Measurements from ENCODE around the gene TSHZ1. TPM values are rescaled to one million over a fixed set of nuclear protein-coding genes. Genes with fewer than 3 reads are reported as not detected.

The TSHZ1 gene
- polyA plus RNA-seq, 1 donor from 2014 or later: 1.1 TPM

DNA sequence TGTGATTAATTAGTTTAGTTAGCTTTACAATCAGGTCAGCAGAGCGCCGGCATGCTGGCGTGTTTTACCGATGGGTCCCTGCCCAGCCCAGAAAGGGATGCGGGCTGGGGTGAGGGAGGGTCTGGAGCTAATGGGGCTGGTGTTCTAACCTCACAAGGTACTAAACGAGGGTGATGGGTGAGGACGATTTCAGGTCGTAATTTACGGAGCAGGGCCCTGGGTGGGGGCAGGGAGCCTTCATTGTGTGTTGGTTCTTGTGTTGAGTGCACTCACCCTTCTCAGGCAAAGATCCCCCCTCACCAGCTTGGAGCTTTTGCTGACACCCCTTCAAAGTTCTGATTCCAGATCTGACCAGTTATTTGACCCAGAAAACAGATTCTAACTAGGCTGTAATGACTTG lies 41.2 kb upstream of the TSHZ1 start:
- no peaks in the 10 kb centered on the region for H3K9me3 ChIP-seq (ENCODE audit: low read length)
- H4K20me1 ChIP-seq (ENCODE audit: insufficient read depth): no peaks in the 10 kb centered on the region
- H3K36me3 ChIP-seq (ENCODE audit: insufficient read depth, low read length): no peaks in the 10 kb centered on the region
- no peak overlapping the region for H3K4me3 ChIP-seq (ENCODE audit: low read length)
- H2AFZ ChIP-seq (ENCODE audit: low read depth, low read length): no peak overlapping the region
- H3K27me3 ChIP-seq (ENCODE audit: insufficient read depth, low read depth, low read length): no peaks in the 10 kb centered on the region
- no peaks in the 10 kb centered on the region for H3K79me2 ChIP-seq (replicated peaks; ENCODE audit: insufficient read depth, low read length)
- no peaks in the 10 kb centered on the region for H3K9me2 ChIP-seq (ENCODE audit: insufficient read depth, low read length)
- no peaks in the 10 kb centered on the region for H3F3A ChIP-seq (ENCODE audit: insufficient read depth, low read length, poor library complexity, severe bottlenecking)
- H3K4me2 ChIP-seq (ENCODE audit: low read length): no peak overlapping the region
- no peak overlapping the region for H3K27ac ChIP-seq (ENCODE audit: low read length)
- H3K9ac ChIP-seq (ENCODE audit: low read length): no peak overlapping the region
- no peak for TF ChIP-seq SMC3 (conservative IDR thresholded peaks at IDR 0.05; ENCODE audit: poor library complexity)
- no peak for TF ChIP-seq EZH2 (IDR thresholded peaks at IDR 0.05; ENCODE audit: borderline replicate concordance, insufficient read depth, low read length, poor library complexity, severe bottlenecking)
- no peak for TF ChIP-seq EP300 (conservative IDR thresholded peaks at IDR 0.05; ENCODE audit: poor library complexity, severe bottlenecking)
- TF ChIP-seq REST (IDR thresholded peaks at IDR 0.05; ENCODE audit: borderline replicate concordance): no peak
- TF ChIP-seq, protein P1, sequence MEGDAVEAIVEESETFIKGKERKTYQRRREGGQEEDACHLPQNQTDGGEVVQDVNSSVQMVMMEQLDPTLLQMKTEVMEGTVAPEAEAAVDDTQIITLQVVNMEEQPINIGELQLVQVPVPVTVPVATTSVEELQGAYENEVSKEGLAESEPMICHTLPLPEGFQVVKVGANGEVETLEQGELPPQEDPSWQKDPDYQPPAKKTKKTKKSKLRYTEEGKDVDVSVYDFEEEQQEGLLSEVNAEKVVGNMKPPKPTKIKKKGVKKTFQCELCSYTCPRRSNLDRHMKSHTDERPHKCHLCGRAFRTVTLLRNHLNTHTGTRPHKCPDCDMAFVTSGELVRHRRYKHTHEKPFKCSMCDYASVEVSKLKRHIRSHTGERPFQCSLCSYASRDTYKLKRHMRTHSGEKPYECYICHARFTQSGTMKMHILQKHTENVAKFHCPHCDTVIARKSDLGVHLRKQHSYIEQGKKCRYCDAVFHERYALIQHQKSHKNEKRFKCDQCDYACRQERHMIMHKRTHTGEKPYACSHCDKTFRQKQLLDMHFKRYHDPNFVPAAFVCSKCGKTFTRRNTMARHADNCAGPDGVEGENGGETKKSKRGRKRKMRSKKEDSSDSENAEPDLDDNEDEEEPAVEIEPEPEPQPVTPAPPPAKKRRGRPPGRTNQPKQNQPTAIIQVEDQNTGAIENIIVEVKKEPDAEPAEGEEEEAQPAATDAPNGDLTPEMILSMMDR (IDR thresholded peaks at IDR 0.05; ENCODE audit: poor library complexity, severe bottlenecking): no peak
- no peak for TF ChIP-seq MXI1 (conservative IDR thresholded peaks at IDR 0.05; ENCODE audit: poor library complexity, severe bottlenecking)
- TF ChIP-seq POLR2AphosphoS5 (IDR thresholded peaks at IDR 0.05): no peak
- TF ChIP-seq TAF1 (IDR thresholded peaks at IDR 0.05; ENCODE audit: low read depth): no peak
- no peak for TF ChIP-seq RAD21 (conservative IDR thresholded peaks at IDR 0.05)

DNA sequence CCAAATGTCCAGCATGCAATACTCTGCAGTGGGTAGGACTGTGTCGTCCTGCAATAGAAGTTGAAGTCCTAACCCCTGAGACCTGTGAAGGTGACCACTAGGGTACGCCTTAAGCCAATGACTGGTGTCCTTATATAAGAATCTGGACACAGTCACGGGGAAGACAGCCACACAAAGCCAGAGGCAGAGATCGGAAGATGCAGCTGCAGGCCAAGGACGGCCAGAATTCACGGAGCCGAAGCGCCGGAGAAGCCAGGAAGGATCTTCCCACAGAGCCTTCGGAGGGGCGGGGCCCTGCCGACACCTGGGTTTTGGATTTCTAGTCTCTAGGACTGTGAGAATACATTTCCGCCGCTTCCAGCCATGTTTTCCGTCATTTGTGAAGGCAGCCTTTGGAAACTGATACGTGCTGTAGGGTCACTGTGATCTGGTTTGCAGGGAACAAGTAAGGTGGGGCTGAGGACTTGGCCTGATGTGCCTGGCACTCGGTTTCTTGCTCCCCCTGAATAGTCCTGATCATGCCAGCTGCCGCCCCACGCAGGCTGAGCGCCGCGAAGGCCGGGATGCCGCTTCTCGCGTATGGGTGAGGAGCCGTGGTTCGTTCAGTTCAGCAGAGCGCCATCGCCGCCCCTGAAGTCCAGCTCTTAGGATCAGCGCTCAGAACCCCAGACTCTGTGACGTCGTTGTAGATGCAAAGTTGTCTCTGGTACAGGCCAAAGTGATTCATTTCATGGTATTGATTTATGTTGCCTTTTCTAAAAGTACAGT lies 40.4 kb upstream of the TSHZ1 start:
- no peak overlapping the region for H2AFZ ChIP-seq (ENCODE audit: low read depth, low read length)
- H3K9me3 ChIP-seq (ENCODE audit: low read length): no peaks in the 10 kb centered on the region
- H3K27me3 ChIP-seq (ENCODE audit: insufficient read depth, low read depth, low read length): no peaks in the 10 kb centered on the region
- H3K36me3 ChIP-seq (ENCODE audit: insufficient read depth, low read length): no peaks in the 10 kb centered on the region
- no peak overlapping the region for H3K4me3 ChIP-seq (ENCODE audit: low read length)
- H3K9me2 ChIP-seq (ENCODE audit: insufficient read depth, low read length): no peaks in the 10 kb centered on the region
- TF ChIP-seq MXI1 (conservative IDR thresholded peaks at IDR 0.05; ENCODE audit: poor library complexity, severe bottlenecking): no peak
- no peaks in the 10 kb centered on the region for H4K20me1 ChIP-seq (ENCODE audit: insufficient read depth)
- no peak overlapping the region for H3K27ac ChIP-seq (ENCODE audit: low read length)
- H3K9ac ChIP-seq (ENCODE audit: low read length): no peak overlapping the region
- H3K79me2 ChIP-seq (replicated peaks; ENCODE audit: insufficient read depth, low read length): no peaks in the 10 kb centered on the region
- no peaks in the 10 kb centered on the region for H3F3A ChIP-seq (ENCODE audit: insufficient read depth, low read length, poor library complexity, severe bottlenecking)
- no peak overlapping the region for H3K4me2 ChIP-seq (ENCODE audit: low read length)

All from neural cell (in vitro differentiated cells).